ENCODE results near the gene KLF4.

DNA sequence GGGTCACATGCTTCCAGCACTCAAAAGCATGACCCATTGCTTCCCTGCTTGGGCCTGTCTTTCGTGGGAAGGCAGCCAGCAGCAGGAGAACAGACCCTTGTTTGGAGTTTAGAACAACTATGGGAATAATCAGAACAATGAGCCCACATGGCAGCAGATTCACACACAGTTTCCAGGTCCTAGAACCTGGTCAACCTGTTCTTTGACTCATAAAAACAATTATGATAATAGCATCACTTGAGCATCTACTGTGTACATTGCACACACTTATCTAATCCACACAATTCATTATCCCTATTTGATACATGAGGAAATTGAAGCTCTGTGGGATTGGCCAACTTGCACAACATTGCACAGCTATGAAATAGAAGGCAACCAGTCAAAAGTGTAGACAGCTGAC lies 41.7 kb downstream of the KLF4 start:
- TF ChIP-seq, protein P1, sequence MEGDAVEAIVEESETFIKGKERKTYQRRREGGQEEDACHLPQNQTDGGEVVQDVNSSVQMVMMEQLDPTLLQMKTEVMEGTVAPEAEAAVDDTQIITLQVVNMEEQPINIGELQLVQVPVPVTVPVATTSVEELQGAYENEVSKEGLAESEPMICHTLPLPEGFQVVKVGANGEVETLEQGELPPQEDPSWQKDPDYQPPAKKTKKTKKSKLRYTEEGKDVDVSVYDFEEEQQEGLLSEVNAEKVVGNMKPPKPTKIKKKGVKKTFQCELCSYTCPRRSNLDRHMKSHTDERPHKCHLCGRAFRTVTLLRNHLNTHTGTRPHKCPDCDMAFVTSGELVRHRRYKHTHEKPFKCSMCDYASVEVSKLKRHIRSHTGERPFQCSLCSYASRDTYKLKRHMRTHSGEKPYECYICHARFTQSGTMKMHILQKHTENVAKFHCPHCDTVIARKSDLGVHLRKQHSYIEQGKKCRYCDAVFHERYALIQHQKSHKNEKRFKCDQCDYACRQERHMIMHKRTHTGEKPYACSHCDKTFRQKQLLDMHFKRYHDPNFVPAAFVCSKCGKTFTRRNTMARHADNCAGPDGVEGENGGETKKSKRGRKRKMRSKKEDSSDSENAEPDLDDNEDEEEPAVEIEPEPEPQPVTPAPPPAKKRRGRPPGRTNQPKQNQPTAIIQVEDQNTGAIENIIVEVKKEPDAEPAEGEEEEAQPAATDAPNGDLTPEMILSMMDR (conservative IDR thresholded peaks at IDR 0.05; ENCODE audit: low read length), result no peak
- TF ChIP-seq EZH2phosphoT487 (IDR thresholded peaks at IDR 0.05; ENCODE audit: borderline replicate concordance, low read depth, low read length), result no peak
